HG03571 (cell line): Measurements from ENCODE around the gene STAP1.

Source experiments
- ATAC-seq: cut with Tn5 transposase; IDR thresholded peaks from one replicate; pipeline ENCODE4 v1.9.1; 2021; ENCODE audit not compliant: unreplicated experiment

Gene STAP1

GRCh38 chr4:67554096-67554495, 4.4 kb upstream of the STAP1 start:
- ATAC-seq: no peak

GRCh38 chr4:67555447-67555846, 3.1 kb upstream of the STAP1 start:
- no peak for ATAC-seq

GRCh38 chr4:67556436-67556835, 2.1 kb upstream of the STAP1 start:
- ATAC-seq: no peak

GRCh38 chr4:67565284-67565683, 6.8 kb downstream of the STAP1 start:
- no peak for ATAC-seq

- ATAC-seq: no peak
Measured at GRCh38 chr4:67566335-67566734, 7.8 kb downstream of the STAP1 start.

GRCh38 chr4:67568820-67569219, 10.3 kb downstream of the STAP1 start:
- no peak for ATAC-seq

- ATAC-seq: no peak
Measured at GRCh38 chr4:67570537-67570936, 12.0 kb downstream of the STAP1 start.

- ATAC-seq: no peak
Measured at GRCh38 chr4:67571975-67572374, 13.4 kb downstream of the STAP1 start.

GRCh38 chr4:67573193-67573592, 14.7 kb downstream of the STAP1 start:
- no peak for ATAC-seq

- ATAC-seq: peak; percentile 93
Measured at GRCh38 chr4:67575232-67576058, 16.9 kb downstream of the STAP1 start.

GRCh38 chr4:67576059-67576466, 17.5 kb downstream of the STAP1 start:
- no peak for ATAC-seq

GRCh38 chr4:67576538-67576937, 18.0 kb downstream of the STAP1 start:
- peak; percentile 45 for ATAC-seq

GRCh38 chr4:67580577-67580976, 22.1 kb downstream of the STAP1 start:
- ATAC-seq: no peak

- peak; percentile 37 for ATAC-seq
Measured at GRCh38 chr4:67581208-67581857, 22.8 kb downstream of the STAP1 start.

- no peak for ATAC-seq
Measured at GRCh38 chr4:67581913-67582312, 23.4 kb downstream of the STAP1 start.

GRCh38 chr4:67584496-67584895, 26.0 kb downstream of the STAP1 start:
- no peak for ATAC-seq

- ATAC-seq: no peak
Measured at GRCh38 chr4:67587156-67587555, 28.6 kb downstream of the STAP1 start.

GRCh38 chr4:67593741-67594175, 35.2 kb downstream of the STAP1 start:
- no peak for ATAC-seq

- no peak for ATAC-seq
Measured at GRCh38 chr4:67603310-67604028, 44.9 kb downstream of the STAP1 start.

GRCh38 chr4:67604029-67604381, 45.5 kb downstream of the STAP1 start:
- no peak for ATAC-seq

- ATAC-seq: no peak
Measured at GRCh38 chr4:67604749-67605148, 46.2 kb downstream of the STAP1 start.

- ATAC-seq: no peak
Measured at GRCh38 chr4:67608027-67608426, 49.5 kb downstream of the STAP1 start.
